Medulla oblongata (tissue), 1 donor: Measurements from ENCODE around the gene WDR72.

Experiments
- DNase-seq: peaks from one replicate; pipeline ENCODE4 v3.0.0-alpha.2; 2015; ENCODE audit errors: extremely low spot score

WDR72 gene

GRCh38 chr15:53535886-53536285 is 223.6 kb downstream of the WDR72 start:
- DNase-seq = no peak

GRCh38 chr15:53534105-53534839 is 225.2 kb downstream of the WDR72 start:
- no peak for DNase-seq

- no peak for DNase-seq
Observed at GRCh38 chr15:53530761-53531160, 228.7 kb downstream of the WDR72 start.

- no peak for DNase-seq
Observed at GRCh38 chr15:53527996-53528395, 231.5 kb downstream of the WDR72 start.

GRCh38 chr15:53525894-53526293 is 233.6 kb downstream of the WDR72 start:
- no peak for DNase-seq

GRCh38 chr15:53522991-53523390 is 236.5 kb downstream of the WDR72 start:
- DNase-seq = peak; percentile 17

- DNase-seq = peak; percentile 76
Observed at GRCh38 chr15:53520996-53521395, 238.5 kb downstream of the WDR72 start.

- DNase-seq = no peak
Observed at GRCh38 chr15:53513431-53513830, 246.0 kb downstream of the WDR72 start.

GRCh38 chr15:53512029-53512428 is 247.4 kb downstream of the WDR72 start:
- DNase-seq = peak; percentile 39

GRCh38 chr15:53511175-53511574 is 248.3 kb downstream of the WDR72 start:
- no peak for DNase-seq

GRCh38 chr15:53506370-53506769 is 253.1 kb downstream of the WDR72 start:
- DNase-seq = no peak

- DNase-seq = no peak
Observed at GRCh38 chr15:53498996-53499395, 260.5 kb downstream of the WDR72 start.

- no peak for DNase-seq
Observed at GRCh38 chr15:53490341-53490740, 269.1 kb downstream of the WDR72 start.

GRCh38 chr15:53482055-53482454 is 277.4 kb downstream of the WDR72 start:
- DNase-seq = no peak

GRCh38 chr15:53477981-53478766 is 281.3 kb downstream of the WDR72 start:
- no peak for DNase-seq

GRCh38 chr15:53473886-53474285 is 285.6 kb downstream of the WDR72 start:
- DNase-seq = no peak

GRCh38 chr15:53473435-53473834 is 286.0 kb downstream of the WDR72 start:
- DNase-seq = no peak

GRCh38 chr15:53472883-53473282 is 286.6 kb downstream of the WDR72 start:
- DNase-seq = no peak

GRCh38 chr15:53472210-53472609 is 287.3 kb downstream of the WDR72 start:
- no peak for DNase-seq

GRCh38 chr15:53470743-53471142 is 288.7 kb downstream of the WDR72 start:
- DNase-seq = no peak

GRCh38 chr15:53469422-53469821 is 290.0 kb downstream of the WDR72 start:
- DNase-seq = no peak
